Activated T-helper 2 cell treated with anti-CD3 and anti-CD28 coated beads, Interferon-gamma antibody, Interleukin-2, Interleukin-4, amounts not matched to agents 10 μg/mL and 5 μg/mL and 100 μg/mL, durations not matched to agents 14 hours and 24 hours and 36 hours (primary cell): Measurements from ENCODE around the gene JCAD. TPM values are rescaled to one million over a fixed set of nuclear protein-coding genes. Genes with fewer than 3 reads are reported as not detected.
A peak's percentile ranks its signal among the peaks of the same experiment; 100 is the strongest.
"Not testable (repeated sequence)": the region's sequence is repeated elsewhere in the genome, so short reads cannot be mapped to it uniquely, and the experiment has no call there.

Experiments used
- DNase-seq: peaks from one replicate; pipeline ENCODE4 v3.0.0; 2021; ENCODE audit warnings: low spot score
- H3K27ac Mint-ChIP-seq: one replicate; pipeline ENCODE4 v1.8.0; 2021; ENCODE audit warnings: mixed read lengths
- H3K27me3 Mint-ChIP-seq: one replicate; pipeline ENCODE4 v1.8.0; 2021; ENCODE audit warnings: low read depth, mixed read lengths
- H3K36me3 Mint-ChIP-seq: one replicate; pipeline ENCODE4 v1.8.0; 2021; ENCODE audit warnings: low read depth, mixed read lengths
- H3K4me1 Mint-ChIP-seq: one replicate; pipeline ENCODE4 v1.8.0; 2021; ENCODE audit warnings: low read depth, mixed read lengths
- H3K4me3 Mint-ChIP-seq: one replicate; pipeline ENCODE4 v1.8.0; 2021; ENCODE audit warnings: low read depth, mild to moderate bottlenecking, moderate library complexity, mixed read lengths
- H3K9me3 Mint-ChIP-seq: one replicate; pipeline ENCODE4 v1.8.0; 2021; ENCODE audit warnings: mixed read lengths
- intact Hi-C: fragments of 100-400 bp; cut with micrococcal nuclease; formaldehyde crosslinking; loops from one replicate; pipeline ENCODE4 v1.15.1; 2023
- total RNA-seq: library from RNA; stranded (reverse); gene quantifications from 2 replicates; pipeline ENCODE4 v1.2.3, GENCODE V29; 2022

JCAD gene
- total RNA-seq, 1 donor from 2014 or later: 3.4 TPM

GRCh38 chr10:30011396-30011795 lies 48.0 kb downstream of the JCAD start:
- intact Hi-C loops: no loop called here
- Mint-ChIP-seq H3K27ac (no peak overlapping the region), H3K9me3 (no peaks in the 10 kb centered on the region), H3K4me3 (no peak overlapping the region), H3K27me3 (no peaks in the 10 kb centered on the region), H3K4me1 (peaks cover 65% of the 10 kb centered on the region), H3K36me3 (peaks cover 5% of the 10 kb centered on the region)
- DNase-seq: no peak

GRCh38 chr10:30007406-30007805 lies 52.0 kb downstream of the JCAD start:
- peak overlapping the region; percentile 54 for H3K27ac Mint-ChIP-seq
- peaks cover 51% of the 10 kb centered on the region for H3K4me1 Mint-ChIP-seq
- H3K4me3 Mint-ChIP-seq: no peak overlapping the region
- no peak for DNase-seq
- H3K27me3 Mint-ChIP-seq: no peaks in the 10 kb centered on the region
- no peaks in the 10 kb centered on the region for H3K36me3 Mint-ChIP-seq
- peaks cover 4% of the 10 kb centered on the region for H3K9me3 Mint-ChIP-seq
- intact Hi-C loops: no loop called here

- Mint-ChIP-seq H3K4me1 (peaks cover 55% of the 10 kb centered on the region), H3K36me3 (no peaks in the 10 kb centered on the region), H3K27ac (no peak overlapping the region), H3K9me3 (peaks cover 4% of the 10 kb centered on the region), H3K27me3 (no peaks in the 10 kb centered on the region), H3K4me3 (no peak overlapping the region)
- intact Hi-C loops: no loop called here
- no peak for DNase-seq
These were observed 53.0 kb downstream of the JCAD start for GRCh38 chr10:30006410-30006809.

GRCh38 chr10:30005116-30005515 lies 54.3 kb downstream of the JCAD start:
- H3K27ac Mint-ChIP-seq, H3K36me3 Mint-ChIP-seq, H3K27me3 Mint-ChIP-seq, H3K9me3 Mint-ChIP-seq, H3K4me3 Mint-ChIP-seq, DNase-seq, intact Hi-C loops: not testable (repeated sequence)
- H3K4me1 Mint-ChIP-seq: peaks cover 64% of the 10 kb centered on the region

- Mint-ChIP-seq H3K4me1 (peaks cover 51% of the 10 kb centered on the region), H3K27ac (peak overlapping the region; percentile 31), H3K27me3 (peaks cover 6% of the 10 kb centered on the region), H3K9me3 (peaks cover 4% of the 10 kb centered on the region), H3K4me3 (no peak overlapping the region), H3K36me3 (no peaks in the 10 kb centered on the region)
- intact Hi-C loops: loop anchor here (1.0 to 5.0 kb wide), 3 partner anchors 12 to 170 kb away; no protein-coding TSS in a partner anchor
- peak; percentile 54 for DNase-seq
These were observed 56.7 kb downstream of the JCAD start for GRCh38 chr10:30002426-30003266.

GRCh38 chr10:30000802-30001571 lies 58.4 kb downstream of the JCAD start:
- H3K4me1 Mint-ChIP-seq: peaks cover 38% of the 10 kb centered on the region
- peaks cover 4% of the 10 kb centered on the region for H3K9me3 Mint-ChIP-seq
- peaks cover 16% of the 10 kb centered on the region for H3K27me3 Mint-ChIP-seq
- no peak for DNase-seq
- intact Hi-C loops: loop anchor here (5.0 kb wide), 1 partner anchor 171 kb away; no protein-coding TSS in a partner anchor
- no peaks in the 10 kb centered on the region for H3K36me3 Mint-ChIP-seq
- H3K27ac Mint-ChIP-seq: no peak overlapping the region
- no peak overlapping the region for H3K4me3 Mint-ChIP-seq

GRCh38 chr10:29998142-29998808 lies 61.1 kb downstream of the JCAD start:
- peaks cover 26% of the 10 kb centered on the region for H3K4me1 Mint-ChIP-seq
- no peaks in the 10 kb centered on the region for H3K36me3 Mint-ChIP-seq
- peak; percentile 73 for DNase-seq
- H3K27me3 Mint-ChIP-seq: peaks cover 27% of the 10 kb centered on the region
- no peak overlapping the region for H3K27ac Mint-ChIP-seq
- H3K4me3 Mint-ChIP-seq: no peak overlapping the region
- no peaks in the 10 kb centered on the region for H3K9me3 Mint-ChIP-seq
- intact Hi-C loops: loop anchor here (1.0 to 2.0 kb wide), 4 partner anchors 29 to 387 kb away; no protein-coding TSS in a partner anchor

- H3K36me3 Mint-ChIP-seq: no peaks in the 10 kb centered on the region
- no peaks in the 10 kb centered on the region for H3K9me3 Mint-ChIP-seq
- intact Hi-C loops: no loop called here
- DNase-seq: no peak
- H3K4me3 Mint-ChIP-seq: no peak overlapping the region
- peaks cover 37% of the 10 kb centered on the region for H3K27me3 Mint-ChIP-seq
- no peak overlapping the region for H3K27ac Mint-ChIP-seq
- H3K4me1 Mint-ChIP-seq: peaks cover 2% of the 10 kb centered on the region
These were observed 64.6 kb downstream of the JCAD start for GRCh38 chr10:29994811-29995210.

- Mint-ChIP-seq H3K9me3 (no peaks in the 10 kb centered on the region), H3K36me3 (no peaks in the 10 kb centered on the region), H3K27me3 (peaks cover 40% of the 10 kb centered on the region), H3K27ac (no peak overlapping the region), H3K4me3 (no peak overlapping the region), H3K4me1 (peaks cover under 1% of the 10 kb centered on the region)
- intact Hi-C loops: no loop called here
- no peak for DNase-seq
These were observed 66.0 kb downstream of the JCAD start for GRCh38 chr10:29993319-29993915.

- Mint-ChIP-seq H3K27ac (no peak overlapping the region), H3K4me1 (no peaks in the 10 kb centered on the region), H3K27me3 (peaks cover 42% of the 10 kb centered on the region), H3K4me3 (no peak overlapping the region), H3K9me3 (no peaks in the 10 kb centered on the region), H3K36me3 (no peaks in the 10 kb centered on the region)
- no peak for DNase-seq
- intact Hi-C loops: no loop called here
These were observed 66.5 kb downstream of the JCAD start for GRCh38 chr10:29992914-29993313.

GRCh38 chr10:29991382-29991781 lies 68.0 kb downstream of the JCAD start:
- Mint-ChIP-seq H3K27ac (no peak overlapping the region), H3K4me3 (no peak overlapping the region), H3K27me3 (peaks cover 34% of the 10 kb centered on the region), H3K9me3 (no peaks in the 10 kb centered on the region), H3K4me1 (no peaks in the 10 kb centered on the region), H3K36me3 (no peaks in the 10 kb centered on the region)
- intact Hi-C loops: no loop called here
- no peak for DNase-seq

- Mint-ChIP-seq H3K27me3 (peaks cover 27% of the 10 kb centered on the region), H3K36me3 (no peaks in the 10 kb centered on the region), H3K4me3 (no peak overlapping the region), H3K4me1 (no peaks in the 10 kb centered on the region), H3K9me3 (peaks cover 14% of the 10 kb centered on the region), H3K27ac (no peak overlapping the region)
- intact Hi-C loops: no loop called here
- no peak for DNase-seq
These were observed 71.9 kb downstream of the JCAD start for GRCh38 chr10:29987471-29987870.
